PC-9 (cell line): Measurements from ENCODE around the gene CDK6.

Experiments
- CTCF ChIP-seq: fragments of 200-600 bp; sonication (generic); conservative IDR thresholded peaks from 2 replicates; pipeline ENCODE4 v1.6.1; 2017; ENCODE audit warnings: mixed run types, antibody characterized with exemption, mild to moderate bottlenecking, moderate library complexity
- EZH2 ChIP-seq: fragments of 200-600 bp; sonication (generic); IDR thresholded peaks from 2 replicates; pipeline ENCODE4 v1.8.0; 2017; ENCODE audit warnings: antibody characterized with exemption, low read depth

GRCh38 chr7:92624298-92624996 lies 211.9 kb downstream of the CDK6 start:
- TF ChIP-seq CTCF (no peak), EZH2 (no peak)
